ENCODE data around the gene APOD.

Gene APOD

GRCh38 chr3:195522254-195523023 is 61.3 kb downstream of the APOD start:
- no peak for DNase-seq
